ENCODE results near the gene SPDYE2B.
A peak's percentile ranks its signal among the peaks of the same experiment; 100 is the strongest.
"Not testable (repeated sequence)": the region's sequence is repeated elsewhere in the genome, so short reads cannot be mapped to it uniquely, and the experiment has no call there.

The SPDYE2B gene

GRCh38 chr7:102649924-102650323 is at the start of gene SPDYE2B:
SPDYE2B (plus strand) TSS chr7:102650319; CDS start chr7:102652349, 2,030 bp downstream.
- H3K36me3 ChIP-seq (replicated peaks); in situ Hi-C loops (cut with MboI; ENCODE audit: low sequenced_read_pairs); H3K9me3 ChIP-seq; DNase-seq (ENCODE audit: low spot score in 2 of 2); H3K4me3 ChIP-seq; H3K27me3 ChIP-seq (ENCODE audit: low read depth); H3K4me1 ChIP-seq: not testable (repeated sequence)

GRCh38 chr7:102602317-102602716 is 47.8 kb upstream of the SPDYE2B start:
- H3K9me3 ChIP-seq; in situ Hi-C loops (cut with MboI; ENCODE audit: low sequenced_read_pairs); DNase-seq (ENCODE audit: low spot score in 2 of 2); H3K36me3 ChIP-seq (replicated peaks); H3K4me3 ChIP-seq; H3K27me3 ChIP-seq (ENCODE audit: low read depth); H3K4me1 ChIP-seq: not testable (repeated sequence)

GRCh38 chr7:102604431-102605145 is 45.5 kb upstream of the SPDYE2B start:
- H3K27me3 ChIP-seq (ENCODE audit: low read depth); H3K9me3 ChIP-seq; DNase-seq (ENCODE audit: low spot score in 2 of 2); H3K36me3 ChIP-seq (replicated peaks); in situ Hi-C loops (cut with MboI; ENCODE audit: low sequenced_read_pairs); H3K4me3 ChIP-seq; H3K4me1 ChIP-seq: not testable (repeated sequence)

GRCh38 chr7:102606848-102607247 is 43.3 kb upstream of the SPDYE2B start:
- H3K9me3 ChIP-seq; H3K27me3 ChIP-seq (ENCODE audit: low read depth); H3K36me3 ChIP-seq (replicated peaks); H3K4me1 ChIP-seq; in situ Hi-C loops (cut with MboI; ENCODE audit: low sequenced_read_pairs); H3K4me3 ChIP-seq; DNase-seq (ENCODE audit: low spot score in 2 of 2): not testable (repeated sequence)

GRCh38 chr7:102609734-102610133 is 40.4 kb upstream of the SPDYE2B start:
- H3K4me3 ChIP-seq, H3K4me1 ChIP-seq: not testable (repeated sequence)

GRCh38 chr7:102610441-102610840 is 39.7 kb upstream of the SPDYE2B start:
- H3K4me1 ChIP-seq; DNase-seq (ENCODE audit: low spot score in 2 of 2); H3K9me3 ChIP-seq; H3K4me3 ChIP-seq; in situ Hi-C loops (cut with MboI; ENCODE audit: low sequenced_read_pairs); H3K27me3 ChIP-seq (ENCODE audit: low read depth); H3K36me3 ChIP-seq (replicated peaks): not testable (repeated sequence)

More at GRCh38 chr7:102609734-102610133, 40.4 kb upstream of the SPDYE2B start:
- H3K36me3 ChIP-seq (replicated peaks); H3K9me3 ChIP-seq; in situ Hi-C loops (cut with MboI; ENCODE audit: low sequenced_read_pairs); H3K27me3 ChIP-seq (ENCODE audit: low read depth); DNase-seq (ENCODE audit: low spot score in 2 of 2): not testable (repeated sequence)

GRCh38 chr7:102611013-102611674 is 39.0 kb upstream of the SPDYE2B start:
- H3K9me3 ChIP-seq; H3K27me3 ChIP-seq (ENCODE audit: low read depth); H3K4me3 ChIP-seq; DNase-seq (ENCODE audit: low spot score in 2 of 2); in situ Hi-C loops (cut with MboI; ENCODE audit: low sequenced_read_pairs); H3K36me3 ChIP-seq (replicated peaks); H3K4me1 ChIP-seq: not testable (repeated sequence)

- in situ Hi-C loops (cut with MboI; ENCODE audit: low sequenced_read_pairs); H3K4me3 ChIP-seq: not testable (repeated sequence)
Observed at GRCh38 chr7:102611675-102612325, 38.3 kb upstream of the SPDYE2B start.

GRCh38 chr7:102613575-102614345 is 36.4 kb upstream of the SPDYE2B start:
- in situ Hi-C loops (cut with MboI; ENCODE audit: low sequenced_read_pairs); H3K36me3 ChIP-seq (replicated peaks); H3K4me1 ChIP-seq; DNase-seq (ENCODE audit: low spot score in 2 of 2); H3K27me3 ChIP-seq (ENCODE audit: low read depth); H3K9me3 ChIP-seq; H3K4me3 ChIP-seq: not testable (repeated sequence)

More at GRCh38 chr7:102611675-102612325, 38.3 kb upstream of the SPDYE2B start:
- H3K27me3 ChIP-seq (ENCODE audit: low read depth); H3K4me1 ChIP-seq; H3K9me3 ChIP-seq; H3K36me3 ChIP-seq (replicated peaks); DNase-seq (ENCODE audit: low spot score in 2 of 2): not testable (repeated sequence)

- H3K36me3 ChIP-seq (replicated peaks); H3K9me3 ChIP-seq; H3K4me1 ChIP-seq; H3K4me3 ChIP-seq; H3K27me3 ChIP-seq (ENCODE audit: low read depth); DNase-seq (ENCODE audit: low spot score in 2 of 2); in situ Hi-C loops (cut with MboI; ENCODE audit: low sequenced_read_pairs): not testable (repeated sequence)
Observed at GRCh38 chr7:102614346-102614697, 35.8 kb upstream of the SPDYE2B start.

GRCh38 chr7:102614873-102615272 is 35.2 kb upstream of the SPDYE2B start:
- in situ Hi-C loops (cut with MboI; ENCODE audit: low sequenced_read_pairs); H3K4me1 ChIP-seq; DNase-seq (ENCODE audit: low spot score in 2 of 2); H3K36me3 ChIP-seq (replicated peaks); H3K4me3 ChIP-seq; H3K9me3 ChIP-seq; H3K27me3 ChIP-seq (ENCODE audit: low read depth): not testable (repeated sequence)

- H3K27me3 ChIP-seq (ENCODE audit: low read depth); in situ Hi-C loops (cut with MboI; ENCODE audit: low sequenced_read_pairs); H3K36me3 ChIP-seq (replicated peaks); H3K9me3 ChIP-seq; DNase-seq (ENCODE audit: low spot score in 2 of 2); H3K4me3 ChIP-seq; H3K4me1 ChIP-seq: not testable (repeated sequence)
Observed at GRCh38 chr7:102615930-102616329, 34.2 kb upstream of the SPDYE2B start.

GRCh38 chr7:102616507-102617125 is 33.5 kb upstream of the SPDYE2B start, which contains the start of gene RASA4:
RASA4 (minus strand) TSS chr7:102616756; CDS start chr7:102616689, 67 bp downstream.
- H3K4me1 ChIP-seq; H3K27me3 ChIP-seq (ENCODE audit: low read depth); H3K36me3 ChIP-seq (replicated peaks); H3K9me3 ChIP-seq; H3K4me3 ChIP-seq; in situ Hi-C loops (cut with MboI; ENCODE audit: low sequenced_read_pairs): not testable (repeated sequence)
- DNase-seq (ENCODE audit: low spot score in 2 of 2): peak in 1 of 2 experiments; percentile 23
